ENCODE results near the gene ATG4D. TPM values are rescaled to one million over a fixed set of nuclear protein-coding genes. Genes with fewer than 3 reads are reported as not detected.
"Not testable (repeated sequence)": the region's sequence is repeated elsewhere in the genome, so short reads cannot be mapped to it uniquely, and the experiment has no call there.

The ATG4D gene
- total and polyA plus RNA-seq, 4 donors, result 4.7 to 44.4 (median 11.1) TPM

- Histone ChIP-seq H3K4me3 (ENCODE audit: low read depth in 1 of 3, low read length in 3 of 3) (no peak overlapping the region), H3K4me1 (ENCODE audit: control insufficient read depth in 4 of 4, insufficient read depth in 4 of 4, low read length in 3 of 4) (peaks cover 0 to 6% (median 4%) of the 10 kb centered on the region in 4 donors), H3K36me3 (ENCODE audit: control insufficient read depth in 4 of 4, insufficient read depth in 3 of 4, low read depth in 1 of 4, low read length in 3 of 4) (no peaks in the 10 kb centered on the region), H3K9me3 (ENCODE audit: control insufficient read depth in 4 of 4, low read length in 3 of 4) (no peaks in the 10 kb centered on the region), H3K9ac (ENCODE audit: low read depth in 1 of 2, low read length in 2 of 2) (no peak overlapping the region), H3K27me3 (ENCODE audit: control insufficient read depth in 4 of 4, insufficient read depth in 4 of 4, low read length in 3 of 4) (no peaks in the 10 kb centered on the region), H3K27ac (ENCODE audit: low read depth in 1 of 2, low read length in 2 of 2) (no peak overlapping the region)
- TF ChIP-seq RAD21 (IDR thresholded peaks at IDR 0.05) (no peak), FOXA1 (IDR thresholded peaks at IDR 0.05) (no peak), YY1 (IDR thresholded peaks at IDR 0.05) (no peak), REST (IDR thresholded peaks at IDR 0.05) (no peak), GABPA (IDR thresholded peaks at IDR 0.05 in 1 of 2, conservative IDR thresholded peaks at IDR 0.05 in 1 of 2) (no peak)
- no peak for DNase-seq (ENCODE audit: low spot score)
- 70% methylated on average over 20 of the region's 20 CpGs for WGBS
Measured at GRCh38 chr19:10538204-10538983, 5.3 kb upstream of the ATG4D start.

- 68% methylated on average over 9 of the region's 9 CpGs for WGBS
- H3K9ac ChIP-seq (ENCODE audit: low read depth in 1 of 2, low read length in 2 of 2); H3K27ac ChIP-seq (ENCODE audit: low read depth in 1 of 2, low read length in 2 of 2); H3K27me3 ChIP-seq (ENCODE audit: control insufficient read depth in 4 of 4, insufficient read depth in 4 of 4, low read length in 3 of 4); H3K4me3 ChIP-seq (ENCODE audit: low read depth in 1 of 3, low read length in 3 of 3); H3K9me3 ChIP-seq (ENCODE audit: control insufficient read depth in 4 of 4, low read length in 3 of 4); H3K4me1 ChIP-seq (ENCODE audit: control insufficient read depth in 4 of 4, insufficient read depth in 4 of 4, low read length in 3 of 4); DNase-seq (ENCODE audit: low spot score); H3K36me3 ChIP-seq (ENCODE audit: control insufficient read depth in 4 of 4, insufficient read depth in 3 of 4, low read depth in 1 of 4, low read length in 3 of 4): not testable (repeated sequence)
Measured at GRCh38 chr19:10539016-10539415, 4.7 kb upstream of the ATG4D start.

- peak overlapping the region in 1 of 3 donors; percentile 99 for H3K4me3 ChIP-seq (ENCODE audit: low read depth in 1 of 3, low read length in 3 of 3)
- no peak for DNase-seq (ENCODE audit: low spot score)
- no peak overlapping the region for H3K27ac ChIP-seq (ENCODE audit: low read depth in 1 of 2, low read length in 2 of 2)
- H3K4me1 ChIP-seq (ENCODE audit: control insufficient read depth in 4 of 4, insufficient read depth in 4 of 4, low read length in 3 of 4), result peaks cover 8 to 22% (median 14%) of the 10 kb centered on the region in 4 donors
- H3K9ac ChIP-seq (ENCODE audit: low read depth in 1 of 2, low read length in 2 of 2), result no peak overlapping the region
- no peaks in the 10 kb centered on the region for H3K9me3 ChIP-seq (ENCODE audit: control insufficient read depth in 4 of 4, low read length in 3 of 4)
- peaks cover 5 to 9% (median 7%) of the 10 kb centered on the region in 4 donors for H3K36me3 ChIP-seq (ENCODE audit: control insufficient read depth in 4 of 4, insufficient read depth in 3 of 4, low read depth in 1 of 4, low read length in 3 of 4)
- H3K27me3 ChIP-seq (ENCODE audit: control insufficient read depth in 4 of 4, insufficient read depth in 4 of 4, low read length in 3 of 4), result no peaks in the 10 kb centered on the region
- WGBS, result 52% methylated on average over 8 of the region's 8 CpGs
- TF ChIP-seq REST (IDR thresholded peaks at IDR 0.05) (no peak), JUND (IDR thresholded peaks at IDR 0.05) (no peak), SP1 (IDR thresholded peaks at IDR 0.05) (no peak), YY1 (IDR thresholded peaks at IDR 0.05) (no peak), FOXA1 (IDR thresholded peaks at IDR 0.05) (no peak), MAX (IDR thresholded peaks at IDR 0.05) (no peak), ATF3 (IDR thresholded peaks at IDR 0.05) (no peak), FOXA2 (IDR thresholded peaks at IDR 0.05) (no peak), RAD21 (IDR thresholded peaks at IDR 0.05) (no peak), ZBTB33 (IDR thresholded peaks at IDR 0.05) (no peak), NR2F2 (IDR thresholded peaks at IDR 0.05) (no peak), TAF1 (conservative IDR thresholded peaks at IDR 0.05) (no peak), CTCF (IDR thresholded peaks at IDR 0.05; ENCODE audit: low read depth, low read length, missing input control) (no peak), GABPA (IDR thresholded peaks at IDR 0.05 in 1 of 2, conservative IDR thresholded peaks at IDR 0.05 in 1 of 2) (no peak), HNF4G (IDR thresholded peaks at IDR 0.05) (no peak)
Measured at GRCh38 chr19:10543059-10543419, 665 bp upstream of the ATG4D start.
